Measurements from ENCODE around the gene UNC80. TPM values are rescaled to one million over a fixed set of nuclear protein-coding genes. Genes with fewer than 3 reads are reported as not detected.

UNC80 gene
- total RNA-seq, 4 donors from 2014 or later = under 0.01 to 3.0 (median 0.45) TPM

DNA sequence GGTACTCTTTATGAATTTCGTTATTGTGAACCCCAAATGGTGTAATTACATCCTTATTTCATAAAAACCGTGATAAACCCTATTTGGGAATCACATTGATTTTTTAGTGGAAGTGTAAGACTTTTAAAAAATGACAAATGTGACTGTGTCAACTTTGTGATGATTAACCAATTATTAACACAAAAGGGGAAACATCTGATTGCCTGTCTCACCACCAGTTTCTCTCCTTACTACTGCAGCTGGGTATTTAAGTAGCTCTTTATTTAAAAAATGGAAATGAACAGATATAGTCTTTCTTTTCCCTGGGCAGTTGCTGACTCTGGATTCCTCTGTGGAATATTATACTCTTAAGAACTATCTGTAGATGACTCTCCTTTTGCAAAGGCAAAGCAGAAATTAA lies 219.2 kb downstream of the UNC80 start:
- no peak overlapping the region for H3K27ac ChIP-seq
- TF ChIP-seq, protein P1, sequence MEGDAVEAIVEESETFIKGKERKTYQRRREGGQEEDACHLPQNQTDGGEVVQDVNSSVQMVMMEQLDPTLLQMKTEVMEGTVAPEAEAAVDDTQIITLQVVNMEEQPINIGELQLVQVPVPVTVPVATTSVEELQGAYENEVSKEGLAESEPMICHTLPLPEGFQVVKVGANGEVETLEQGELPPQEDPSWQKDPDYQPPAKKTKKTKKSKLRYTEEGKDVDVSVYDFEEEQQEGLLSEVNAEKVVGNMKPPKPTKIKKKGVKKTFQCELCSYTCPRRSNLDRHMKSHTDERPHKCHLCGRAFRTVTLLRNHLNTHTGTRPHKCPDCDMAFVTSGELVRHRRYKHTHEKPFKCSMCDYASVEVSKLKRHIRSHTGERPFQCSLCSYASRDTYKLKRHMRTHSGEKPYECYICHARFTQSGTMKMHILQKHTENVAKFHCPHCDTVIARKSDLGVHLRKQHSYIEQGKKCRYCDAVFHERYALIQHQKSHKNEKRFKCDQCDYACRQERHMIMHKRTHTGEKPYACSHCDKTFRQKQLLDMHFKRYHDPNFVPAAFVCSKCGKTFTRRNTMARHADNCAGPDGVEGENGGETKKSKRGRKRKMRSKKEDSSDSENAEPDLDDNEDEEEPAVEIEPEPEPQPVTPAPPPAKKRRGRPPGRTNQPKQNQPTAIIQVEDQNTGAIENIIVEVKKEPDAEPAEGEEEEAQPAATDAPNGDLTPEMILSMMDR (IDR thresholded peaks at IDR 0.05) = no peak
- no peak for TF ChIP-seq POLR2A (IDR thresholded peaks at IDR 0.05)
- intact Hi-C loops (cut with DNase I; ENCODE audit: low total_unique reads) = no loop called here
- H3K9me3 ChIP-seq = no peaks in the 10 kb centered on the region
- no peaks in the 10 kb centered on the region for H3K36me3 ChIP-seq
- H3K27me3 ChIP-seq = no peaks in the 10 kb centered on the region
- no peak overlapping the region for H3K4me3 ChIP-seq
- no peak for DNase-seq
- H3K4me1 ChIP-seq = no peaks in the 10 kb centered on the region

DNA sequence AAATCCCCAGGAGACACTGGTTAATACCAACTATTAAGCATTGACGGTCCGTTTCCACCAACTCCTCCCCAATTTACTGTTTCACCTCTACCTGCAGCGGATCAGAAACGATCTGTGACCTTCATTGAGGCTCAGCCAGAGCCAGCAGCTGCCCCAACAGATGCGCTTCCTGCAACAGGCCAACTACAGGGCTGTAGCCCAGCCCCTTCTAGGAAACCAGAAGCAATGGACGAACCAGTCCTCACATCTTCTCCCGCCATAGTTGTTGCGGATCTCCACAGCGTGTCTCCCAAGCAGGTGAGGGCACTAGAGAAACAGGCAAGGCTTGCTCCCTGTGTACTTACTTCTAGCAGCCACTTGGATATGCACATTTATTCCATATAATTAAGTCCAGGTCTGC lies 222.3 kb downstream of the UNC80 start:
- H3K27me3 ChIP-seq = no peaks in the 10 kb centered on the region
- intact Hi-C loops (cut with DNase I; ENCODE audit: low total_unique reads) = no loop called here
- no peak overlapping the region for H3K27ac ChIP-seq
- H3K9me3 ChIP-seq = no peaks in the 10 kb centered on the region
- no peak overlapping the region for H3K4me3 ChIP-seq
- no peaks in the 10 kb centered on the region for H3K36me3 ChIP-seq
- H3K4me1 ChIP-seq = no peaks in the 10 kb centered on the region
- no peak for DNase-seq
- TF ChIP-seq, protein P1 (IDR thresholded peaks at IDR 0.05) = no peak
- no peak for TF ChIP-seq POLR2A (IDR thresholded peaks at IDR 0.05)

DNA sequence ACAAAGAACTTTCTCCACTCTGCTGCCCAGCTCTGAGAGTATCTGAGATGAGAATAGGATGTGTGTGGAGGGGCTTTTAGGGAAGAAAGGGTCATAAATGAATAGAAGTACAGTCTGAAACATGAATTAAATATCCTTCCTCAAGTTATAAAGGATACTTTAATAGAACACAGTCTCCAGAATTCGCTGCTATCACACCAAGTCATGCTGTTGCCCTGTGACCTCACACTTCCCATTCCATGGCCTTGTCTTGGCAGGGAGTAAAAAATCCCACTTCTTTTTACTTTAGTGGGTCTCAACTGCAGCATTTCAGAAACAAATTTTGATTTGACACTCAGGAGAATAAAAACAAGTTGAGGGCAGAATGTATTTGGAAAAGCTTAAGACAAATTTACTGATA lies 227.0 kb downstream of the UNC80 start:
- H3K36me3 ChIP-seq = no peaks in the 10 kb centered on the region
- H3K27me3 ChIP-seq = no peaks in the 10 kb centered on the region
- H3K27ac ChIP-seq = no peak overlapping the region
- no peaks in the 10 kb centered on the region for H3K9me3 ChIP-seq
- peaks cover 0 to 5% of the 10 kb centered on the region in 2 donors for H3K4me1 ChIP-seq
- TF ChIP-seq, protein P1 (IDR thresholded peaks at IDR 0.05) = no peak
- TF ChIP-seq POLR2A (IDR thresholded peaks at IDR 0.05) = no peak
- no peak for DNase-seq
- intact Hi-C loops (cut with DNase I; ENCODE audit: low total_unique reads) = no loop called here
- no peak overlapping the region for H3K4me3 ChIP-seq

DNA sequence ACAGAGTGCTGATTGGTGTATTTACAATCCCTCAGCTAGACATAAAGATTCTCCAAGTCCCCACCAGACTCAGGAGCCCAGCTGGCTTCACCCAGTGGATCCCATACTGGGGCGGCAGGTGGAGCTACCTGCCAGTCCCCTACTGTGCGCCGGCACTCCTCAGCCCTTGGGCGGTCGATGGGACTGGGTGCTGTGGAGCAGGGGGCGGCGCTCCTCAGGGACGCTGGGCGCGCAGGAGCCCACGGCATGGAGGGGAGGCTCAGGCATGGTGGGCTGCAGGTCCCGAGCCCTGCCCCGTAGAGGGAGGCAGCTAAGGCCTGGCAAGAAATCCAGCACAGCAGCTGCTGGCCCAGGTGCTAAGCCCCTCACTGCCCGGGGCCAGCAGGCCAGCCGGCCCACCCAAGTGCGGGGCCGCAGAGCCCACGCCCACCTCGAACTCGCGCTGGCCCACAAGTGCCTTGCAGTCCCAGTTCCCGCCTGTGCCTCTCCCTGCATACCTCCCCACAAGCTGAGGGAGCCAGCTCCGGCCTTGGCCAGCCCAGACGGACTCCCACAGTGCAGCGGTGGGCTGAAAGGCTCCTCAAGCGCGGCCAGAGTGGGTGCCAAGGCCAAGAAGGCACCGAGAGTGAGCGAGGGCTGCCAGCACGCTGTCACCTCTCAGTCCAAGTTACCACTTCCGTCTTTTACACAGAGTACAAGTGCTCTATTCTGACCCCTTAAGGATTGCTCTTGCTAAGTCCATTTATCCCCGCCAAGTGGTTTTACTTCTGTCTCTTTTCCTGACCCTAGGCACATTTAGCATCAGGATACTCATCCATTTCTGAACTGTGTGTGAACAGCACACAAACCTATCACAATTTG lies 229.1 kb downstream of the UNC80 start:
- Histone ChIP-seq H3K4me1 (peaks cover 0 to 11% of the 10 kb centered on the region in 2 donors), H3K27me3 (no peaks in the 10 kb centered on the region), H3K36me3 (no peaks in the 10 kb centered on the region), H3K9me3 (no peaks in the 10 kb centered on the region), H3K27ac (no peak overlapping the region), H3K4me3 (no peak overlapping the region)
- intact Hi-C loops (cut with DNase I; ENCODE audit: low total_unique reads) = no loop called here
- no peak for TF ChIP-seq POLR2A (IDR thresholded peaks at IDR 0.05)
- TF ChIP-seq, protein P1 (IDR thresholded peaks at IDR 0.05) = no peak
- DNase-seq = no peak
